Measurements from ENCODE around the gene OR2T12.
"Not testable (repeated sequence)": the region's sequence is repeated elsewhere in the genome, so short reads cannot be mapped to it uniquely, and the experiment has no call there.

The OR2T12 gene, protein sequence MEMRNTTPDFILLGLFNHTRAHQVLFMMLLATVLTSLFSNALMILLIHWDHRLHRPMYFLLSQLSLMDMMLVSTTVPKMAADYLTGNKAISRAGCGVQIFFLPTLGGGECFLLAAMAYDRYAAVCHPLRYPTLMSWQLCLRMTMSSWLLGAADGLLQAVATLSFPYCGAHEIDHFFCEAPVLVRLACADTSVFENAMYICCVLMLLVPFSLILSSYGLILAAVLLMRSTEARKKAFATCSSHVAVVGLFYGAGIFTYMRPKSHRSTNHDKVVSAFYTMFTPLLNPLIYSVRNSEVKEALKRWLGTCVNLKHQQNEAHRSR

GRCh38 chr1:248303324-248303723 is at the start of gene OR2T12:
Gene OR2T12, minus strand, starts transcription at chr1:248303424. Its CDS starts 7,846 bp downstream, at chr1:248295578.
- DNase-seq, result no peak

DNA sequence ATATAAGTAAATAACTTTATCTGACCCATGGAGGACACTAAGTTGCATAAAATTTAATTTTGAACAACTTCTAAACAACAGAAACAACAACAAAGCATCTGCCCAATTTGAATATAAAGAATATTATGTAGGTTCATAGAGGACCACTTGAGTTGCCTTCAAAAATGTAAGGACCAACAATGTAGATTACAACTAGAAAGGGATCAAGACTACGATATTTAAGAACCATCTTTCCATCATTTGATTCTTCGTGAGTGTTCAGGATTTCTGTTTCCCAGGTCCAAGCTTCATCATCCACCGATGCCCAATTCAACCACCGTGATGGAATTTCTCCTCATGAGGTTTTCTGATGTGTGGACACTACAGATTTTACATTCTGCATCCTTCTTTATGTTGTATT is 45.3 kb upstream of the OR2T12 start, which contains the start of gene OR14C36:
TSS of gene OR14C36 (plus strand) at position 301 of the 400 bp plus-strand sequence. CDS start at position 301, 0 bp downstream.
- DNase-seq, result no peak

GRCh38 chr1:248343451-248343850 is 40.2 kb upstream of the OR2T12 start:
- no peak for DNase-seq

DNA sequence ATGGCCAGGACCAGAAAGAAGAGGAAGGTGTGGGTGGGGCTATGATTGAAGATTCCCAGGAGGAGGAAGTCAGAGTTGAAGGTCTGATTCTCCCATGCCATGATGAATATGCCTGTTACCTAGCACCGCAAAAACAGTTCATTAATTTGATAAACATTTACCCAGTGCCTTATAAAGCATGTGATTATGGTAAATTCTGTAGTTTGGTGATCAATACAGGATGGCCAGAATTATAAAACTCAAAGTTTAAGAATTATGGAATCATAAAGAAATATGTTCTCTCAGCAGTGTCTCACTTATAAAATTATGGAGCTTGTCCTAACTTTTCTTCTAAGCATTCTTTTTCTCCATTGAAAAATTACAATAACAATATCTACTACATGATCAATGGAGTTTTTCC is 21.2 kb upstream of the OR2T12 start, which contains the start of gene OR2M7:
TSS of gene OR2M7 (minus strand) at position 101 of the 400 bp plus-strand sequence. CDS start at position 101, 0 bp downstream.
- DNase-seq, result no peak

DNA sequence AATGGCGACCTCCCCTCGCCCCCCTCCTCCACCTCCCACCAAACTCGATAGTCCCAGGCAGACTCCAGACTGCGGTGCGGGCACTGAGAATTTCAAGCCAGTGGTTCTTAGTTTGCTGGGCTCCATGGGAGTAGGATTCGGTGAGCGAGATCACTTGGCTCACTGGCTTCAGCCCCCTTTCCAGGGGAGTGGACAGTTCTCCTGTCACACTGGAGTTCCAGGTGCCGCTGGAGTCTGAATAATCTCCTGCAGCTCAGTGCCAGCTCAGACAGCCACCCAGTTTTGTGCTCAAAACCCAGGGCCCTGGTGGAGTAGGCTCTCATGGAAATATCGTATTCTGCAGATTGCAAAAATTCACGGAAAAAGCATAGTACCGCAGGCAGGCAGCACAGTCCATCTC is 13.6 kb upstream of the OR2T12 start:
- no peak for DNase-seq

- not testable (repeated sequence) for DNase-seq
These were observed 3.5 kb upstream of the OR2T12 start for GRCh38 chr1:248306740-248307139.

- no peak for DNase-seq
These were observed 2.9 kb upstream of the OR2T12 start for GRCh38 chr1:248306103-248306502.

DNA sequence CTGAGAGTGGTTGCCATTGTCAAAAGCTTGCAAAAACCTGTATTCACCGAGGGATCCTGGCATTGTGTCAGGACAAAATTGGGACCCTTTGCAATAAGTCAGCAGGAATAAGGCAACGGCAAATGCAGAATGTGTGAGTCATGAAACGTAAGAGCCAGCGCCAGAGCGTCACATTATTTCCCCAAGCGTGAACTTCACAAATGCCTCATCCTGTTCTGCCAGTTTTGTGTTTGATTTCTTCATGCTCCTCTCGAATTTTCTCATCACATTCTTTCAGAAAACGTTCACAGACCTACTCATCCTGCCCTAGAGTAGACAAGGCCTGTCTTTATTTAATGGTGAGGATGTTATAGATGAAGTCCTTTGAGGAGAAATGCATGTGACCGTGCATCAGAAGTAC is 2.4 kb upstream of the OR2T12 start:
- not testable (repeated sequence) for DNase-seq

GRCh38 chr1:248288391-248288790 is 14.8 kb downstream of the OR2T12 start:
- DNase-seq, result no peak

DNA sequence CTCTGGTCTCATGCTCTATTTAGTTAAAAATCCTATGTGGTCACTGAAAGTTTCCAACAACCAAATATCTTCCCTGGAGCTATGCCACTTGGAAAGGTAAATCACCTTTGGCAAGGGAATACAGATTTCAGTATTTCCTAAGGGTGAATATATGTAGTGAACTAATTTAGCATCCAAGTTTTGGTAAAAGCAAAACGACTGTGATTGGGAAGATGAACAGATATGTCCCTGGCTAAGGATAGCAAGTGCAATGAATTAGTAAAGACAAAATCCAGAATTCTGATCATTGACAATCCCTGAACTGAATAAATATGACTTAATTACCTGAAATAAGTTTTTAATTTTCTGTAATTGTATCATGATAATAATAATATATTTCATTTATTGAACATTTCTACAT is 25.3 kb downstream of the OR2T12 start, which contains the start of gene OR2T33:
TSS of gene OR2T33 (minus strand) at position 101 of the 400 bp plus-strand sequence. CDS start 4,162 bp downstream, outside the sequence.
- DNase-seq, result no peak

- DNase-seq, result not testable (repeated sequence)
These were observed 30.0 kb downstream of the OR2T12 start for GRCh38 chr1:248273225-248273624.

DNA sequence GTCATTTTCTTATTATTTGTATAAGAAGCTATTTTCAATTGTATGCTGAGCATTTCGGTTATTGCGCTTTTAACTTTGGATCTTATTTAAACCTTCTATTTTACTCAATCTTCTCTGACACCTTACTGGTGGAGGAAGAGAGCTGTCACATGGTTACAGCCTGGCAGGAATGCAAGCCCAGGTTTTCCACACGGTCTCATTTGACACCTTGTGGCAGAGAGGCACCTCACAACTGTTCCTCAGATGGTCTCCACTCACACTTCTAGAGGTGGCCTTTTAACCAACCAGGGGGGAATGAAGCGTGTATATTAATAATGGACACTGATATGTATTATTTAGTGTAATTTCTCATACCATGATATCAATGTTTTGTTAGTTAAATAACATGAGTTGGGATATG is 35.0 kb downstream of the OR2T12 start:
- no peak for DNase-seq

DNA sequence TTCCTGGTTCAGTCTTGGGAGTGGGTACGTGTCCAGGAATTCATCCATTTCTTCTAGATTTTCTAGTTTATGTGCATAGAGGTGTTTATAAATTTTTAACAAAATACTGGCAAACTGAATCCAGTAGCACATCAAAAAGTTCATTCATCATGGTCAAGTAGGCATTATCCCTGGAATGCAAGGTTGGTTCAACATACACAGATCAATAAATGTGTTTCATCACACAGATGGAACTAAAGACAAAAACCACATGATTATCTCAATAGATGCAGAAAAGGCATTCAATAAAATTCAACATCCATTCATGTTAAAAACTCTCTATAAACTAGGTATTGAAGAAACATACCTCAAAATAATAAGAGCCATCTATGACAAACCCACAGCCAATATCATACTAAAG is 43.9 kb downstream of the OR2T12 start:
- not testable (repeated sequence) for DNase-seq

DNA sequence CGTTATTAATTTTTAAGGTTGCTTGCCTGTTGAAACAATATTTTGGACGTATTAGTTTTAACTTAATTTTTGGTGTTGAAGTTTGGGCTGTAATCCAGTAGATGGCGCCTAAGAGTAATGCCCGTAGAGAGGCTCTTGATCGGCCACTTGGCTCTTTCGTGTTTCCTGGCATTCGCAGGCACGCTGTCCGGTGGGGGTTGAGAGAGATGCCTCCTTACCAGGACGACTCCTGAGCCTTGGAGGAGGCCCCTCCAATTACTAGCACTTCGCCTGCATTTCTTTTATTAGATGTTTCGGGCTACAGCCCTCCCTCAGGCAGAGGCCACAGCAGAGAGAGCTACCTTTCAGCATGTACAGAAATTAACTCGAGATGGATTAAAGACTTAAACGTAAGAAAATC is 60.0 kb downstream of the OR2T12 start:
- DNase-seq, result no peak
